GM21717 (cell line): ENCODE results near the gene NCK2.
A peak's percentile ranks its signal among the peaks of the same experiment; 100 is the strongest.

Experiments
- ATAC-seq: cut with Tn5 transposase; IDR thresholded peaks from one replicate; pipeline ENCODE4 v1.9.1; 2021; ENCODE audit warnings: mild to moderate bottlenecking, moderate library complexity; ENCODE audit not compliant: unreplicated experiment

Gene NCK2

GRCh38 chr2:105744909-105745853, at the start of gene NCK2:
NCK2 (plus strand) TSS chr2:105744912; CDS start chr2:105855064, 110,152 bp downstream.
- peak; percentile 14 for ATAC-seq

- no peak for ATAC-seq
Observed at GRCh38 chr2:105697781-105698449, 46.8 kb upstream of the NCK2 start.

GRCh38 chr2:105698820-105699219, 45.9 kb upstream of the NCK2 start:
- no peak for ATAC-seq

- no peak for ATAC-seq
Observed at GRCh38 chr2:105701042-105701441, 43.7 kb upstream of the NCK2 start.

- peak; percentile 64 for ATAC-seq
Observed at GRCh38 chr2:105708697-105709096, 36.0 kb upstream of the NCK2 start.

- no peak for ATAC-seq
Observed at GRCh38 chr2:105711394-105711793, 33.3 kb upstream of the NCK2 start.

- ATAC-seq = no peak
Observed at GRCh38 chr2:105712166-105712915, 32.4 kb upstream of the NCK2 start.

GRCh38 chr2:105712981-105713596, 31.6 kb upstream of the NCK2 start:
- ATAC-seq = no peak

GRCh38 chr2:105714141-105714540, 30.6 kb upstream of the NCK2 start:
- ATAC-seq = no peak

- ATAC-seq = no peak
Observed at GRCh38 chr2:105718846-105719481, 25.7 kb upstream of the NCK2 start.

GRCh38 chr2:105721991-105722511, 22.7 kb upstream of the NCK2 start:
- ATAC-seq = no peak

GRCh38 chr2:105722726-105723297, 21.9 kb upstream of the NCK2 start:
- ATAC-seq = no peak

- ATAC-seq = no peak
Observed at GRCh38 chr2:105723431-105723830, 21.3 kb upstream of the NCK2 start.

GRCh38 chr2:105725388-105725787, 19.3 kb upstream of the NCK2 start:
- no peak for ATAC-seq

GRCh38 chr2:105730170-105730569, 14.5 kb upstream of the NCK2 start:
- ATAC-seq = no peak

- no peak for ATAC-seq
Observed at GRCh38 chr2:105731511-105731910, 13.2 kb upstream of the NCK2 start.

- no peak for ATAC-seq
Observed at GRCh38 chr2:105732101-105732500, 12.6 kb upstream of the NCK2 start.

- ATAC-seq = no peak
Observed at GRCh38 chr2:105732955-105733607, 11.6 kb upstream of the NCK2 start.

- ATAC-seq = no peak
Observed at GRCh38 chr2:105733875-105734274, 10.8 kb upstream of the NCK2 start.
